Measurements from ENCODE around the gene IL18R1.

Gene IL18R1

GRCh38 chr2:102344397-102344796 lies 11.2 kb upstream of the IL18R1 start:
- no peak for DNase-seq (ENCODE audit: low spot score)

GRCh38 chr2:102345329-102345920 lies 10.2 kb upstream of the IL18R1 start:
- no peak for DNase-seq (ENCODE audit: low spot score)

- no peak for DNase-seq (ENCODE audit: low spot score)
Measured at GRCh38 chr2:102346381-102347130, 9.0 kb upstream of the IL18R1 start.

GRCh38 chr2:102350137-102350793 lies 5.3 kb upstream of the IL18R1 start:
- DNase-seq (ENCODE audit: low spot score): no peak

- DNase-seq (ENCODE audit: low spot score): no peak
Measured at GRCh38 chr2:102356381-102356712, 751 bp downstream of the IL18R1 start.

- DNase-seq (ENCODE audit: low spot score): no peak
Measured at GRCh38 chr2:102356741-102357140, 1.1 kb downstream of the IL18R1 start.

- no peak for DNase-seq (ENCODE audit: low spot score)
Measured at GRCh38 chr2:102357937-102358336, 2.3 kb downstream of the IL18R1 start.

GRCh38 chr2:102358496-102358895 lies 2.9 kb downstream of the IL18R1 start:
- DNase-seq (ENCODE audit: low spot score): no peak

- DNase-seq (ENCODE audit: low spot score): no peak
Measured at GRCh38 chr2:102359527-102359926, 3.9 kb downstream of the IL18R1 start.

- DNase-seq (ENCODE audit: low spot score): no peak
Measured at GRCh38 chr2:102361632-102362241, 6.1 kb downstream of the IL18R1 start.

GRCh38 chr2:102365763-102366162 lies 10.2 kb downstream of the IL18R1 start:
- DNase-seq (ENCODE audit: low spot score): no peak

GRCh38 chr2:102366406-102367112 lies 11.0 kb downstream of the IL18R1 start:
- DNase-seq (ENCODE audit: low spot score): no peak

- no peak for DNase-seq (ENCODE audit: low spot score)
Measured at GRCh38 chr2:102367331-102367971, 11.9 kb downstream of the IL18R1 start.

GRCh38 chr2:102368461-102369109 lies 13.0 kb downstream of the IL18R1 start:
- no peak for DNase-seq (ENCODE audit: low spot score)

- DNase-seq (ENCODE audit: low spot score): no peak
Measured at GRCh38 chr2:102369866-102370265, 14.3 kb downstream of the IL18R1 start.

GRCh38 chr2:102376052-102376591 lies 20.5 kb downstream of the IL18R1 start:
- DNase-seq (ENCODE audit: low spot score): no peak

- DNase-seq (ENCODE audit: low spot score): no peak
Measured at GRCh38 chr2:102383722-102384121, 28.1 kb downstream of the IL18R1 start.

- no peak for DNase-seq (ENCODE audit: low spot score)
Measured at GRCh38 chr2:102385522-102385921, 29.9 kb downstream of the IL18R1 start.

GRCh38 chr2:102386004-102386403 lies 30.4 kb downstream of the IL18R1 start:
- no peak for DNase-seq (ENCODE audit: low spot score)

- no peak for DNase-seq (ENCODE audit: low spot score)
Measured at GRCh38 chr2:102386867-102387541, 31.4 kb downstream of the IL18R1 start.
